Endothelial cell of umbilical vein (primary cell): Measurements from ENCODE around the gene TRAPPC12. TPM values are rescaled to one million over a fixed set of nuclear protein-coding genes. Genes with fewer than 3 reads are reported as not detected.

ENCODE experiments used
- BruUV-seq: library from RNA; stranded (reverse); fragments of 400-500 nt; replicated peaks from 2 replicates; lab custom pipeline; 2021; lab: Mats Ljungman, UMichigan
- CTCF ChIA-PET: fragments of 300-600, 350-600 bp; sonication (Branson Sonifier 250); formaldehyde crosslinking; loops from one replicate; lab custom pipeline; 2021; ENCODE audit warnings: antibody characterized with exemption, inconsistent platforms; lab: Charles Lee
- POLR2A ChIA-PET: fragments of 300-600, 350-600 bp; sonication (Branson Sonifier 250); formaldehyde crosslinking; loops from one replicate; lab custom pipeline; 2021; ENCODE audit warnings: antibody characterized with exemption, inconsistent platforms; lab: Charles Lee
- DNase-seq: peaks from one replicate; pipeline ENCODE4 v3.0.0-alpha.2; 2011; ENCODE audit warnings: low read depth, low spot score
- FAIRE-seq: peaks from 2 replicates; lab custom pipeline; 2011; peaks lifted over from hg19 to GRCh38; lab: Jason Lieb, UNC
- H2AFZ ChIP-seq: 2 replicates; pipeline ENCODE4 v1.6.0; 2012; ENCODE audit warnings: low read depth, low read length, control low read depth, inconsistent platforms
- H3K27ac ChIP-seq: 2 replicates; pipeline ENCODE4 v1.5.1; 2011; ENCODE audit warnings: low read depth, mild to moderate bottlenecking, control low read depth, low read length, moderate library complexity; ENCODE audit not compliant: insufficient read depth
- H3K27me3 ChIP-seq, 2 experiments: 2 replicates each; pipeline versions ENCODE4 v1.6.0 to v1.6.1; 2011; ENCODE audit warnings: low read length in 2 of 2, mixed read lengths in 1 of 2; ENCODE audit not compliant: control insufficient read depth in 2 of 2, insufficient read depth in 2 of 2
- H3K36me3 ChIP-seq, 2 experiments: 2 replicates in 1 of 2; 3 replicates in 1 of 2; pipeline ENCODE4 v1.5.1; 2011; ENCODE audit warnings: low read length in 2 of 2, mild to moderate bottlenecking in 1 of 2, moderate library complexity in 1 of 2; ENCODE audit not compliant: control insufficient read depth in 2 of 2, insufficient read depth in 2 of 2; ENCODE audit errors: extremely low read depth in 1 of 2
- H3K4me1 ChIP-seq: 3 replicates; pipeline ENCODE4 v1.5.1; 2011; ENCODE audit warnings: mild to moderate bottlenecking, low read length; ENCODE audit not compliant: control insufficient read depth, insufficient read depth; ENCODE audit errors: extremely low read depth
- H3K4me2 ChIP-seq: 2 replicates; pipeline ENCODE4 v1.6.1; 2011; ENCODE audit warnings: low read length, control low read depth, mixed read lengths; ENCODE audit not compliant: insufficient read depth
- H3K4me3 ChIP-seq, 3 experiments: fragments of 200-600 bp in 1 of 3; sonication (generic), shearing (Covaris generic) in 1 of 3; replicated peaks in 1 of 3; 2 replicates each; pipeline ENCODE4 v1.5.1; 2011 to 2016; ENCODE audit warnings: control low read depth in 3 of 3, low read length in 3 of 3, mild to moderate bottlenecking in 2 of 3, inconsistent platforms in 1 of 3, low read depth in 1 of 3, moderate library complexity in 1 of 3; ENCODE audit not compliant: insufficient read depth in 1 of 3
- H3K79me2 ChIP-seq: 2 replicates; pipeline ENCODE4 v1.6.0; 2012; ENCODE audit warnings: low read length, inconsistent platforms; ENCODE audit not compliant: control insufficient read depth, insufficient read depth
- H3K9ac ChIP-seq: replicated peaks from 2 replicates; pipeline ENCODE3; 2011; ENCODE audit warnings: low read length, control low read depth; ENCODE audit not compliant: insufficient read depth; ENCODE audit errors: extremely low read depth
- H3K9me1 ChIP-seq: replicated peaks from 3 replicates; pipeline ENCODE4 v1.6.0; 2011; ENCODE audit warnings: mild to moderate bottlenecking, low read length; ENCODE audit not compliant: control insufficient read depth, insufficient read depth; ENCODE audit errors: extremely low read depth
- H3K9me3 ChIP-seq: replicated peaks from 2 replicates; pipeline ENCODE4 v1.5.1; 2012; ENCODE audit warnings: low read length, inconsistent platforms; ENCODE audit not compliant: control insufficient read depth, insufficient read depth
- H4K20me1 ChIP-seq: replicated peaks from 2 replicates; pipeline ENCODE3; 2011; ENCODE audit warnings: mild to moderate bottlenecking, low read length; ENCODE audit not compliant: control insufficient read depth, insufficient read depth; ENCODE audit errors: extremely low read depth
- EZH2 ChIP-seq: IDR thresholded peaks from 2 replicates; pipeline ENCODE4 v1.6.1; 2012; ENCODE audit warnings: borderline replicate concordance, low read depth, mild to moderate bottlenecking, moderate library complexity, low read length, inconsistent platforms; ENCODE audit not compliant: severe bottlenecking
- FOS ChIP-seq: IDR thresholded peaks from 2 replicates; pipeline ENCODE4 v1.6.1; 2011; ENCODE audit warnings: mild to moderate bottlenecking, low read length, moderate library complexity, borderline replicate concordance; ENCODE audit not compliant: insufficient read depth
- GATA2 ChIP-seq: IDR thresholded peaks from 2 replicates; pipeline ENCODE4 v1.7.0; 2011; ENCODE audit warnings: low read depth, mild to moderate bottlenecking, moderate library complexity, mixed read lengths, low read length; ENCODE audit not compliant: insufficient read length, insufficient read depth
- JUN ChIP-seq: IDR thresholded peaks from 2 replicates; pipeline ENCODE4 v1.6.1; 2011; ENCODE audit warnings: borderline replicate concordance, low read depth; ENCODE audit not compliant: insufficient read length, insufficient read depth
- MYC ChIP-seq: IDR thresholded peaks from one replicate; pipeline ENCODE4 v1.6.1; 2011; ENCODE audit warnings: mild to moderate bottlenecking, low read depth, low read length
- POLR2A ChIP-seq: IDR thresholded peaks from 2 replicates; pipeline ENCODE4 v1.6.1; 2012; ENCODE audit warnings: low read depth, mild to moderate bottlenecking, control low read depth, low read length
- POLR2AphosphoS5 ChIP-seq: IDR thresholded peaks from 2 replicates; pipeline ENCODE4 v1.6.1; 2012; ENCODE audit warnings: low read depth, mild to moderate bottlenecking, control low read depth, low read length, moderate library complexity; ENCODE audit not compliant: insufficient read depth
- dilution Hi-C: fragments of 300-500 bp; cut with MboI; formaldehyde crosslinking; loops from one replicate; pipeline ENCODE4 v1.15.0; 2019; ENCODE audit warnings: low sequenced_read_pairs; ENCODE audit not compliant: extremely low pct_ligation_motif_present
- intact Hi-C: fragments of 100-400 bp; cut with micrococcal nuclease; formaldehyde crosslinking; loops from one replicate; pipeline ENCODE4 v1.10.0; 2022
- polyA plus RNA-seq, 4 experiments: library from polyadenylated mRNA; depleted of rRNA in 3 of 4; stranded (reverse) in 3 of 4; unstranded in 1 of 4; fragments of >200 nt; gene quantifications; 2 replicates each; pipeline versions ENCODE4 v1.2.1 to v1.2.3, GENCODE V29; 2011 to 2012; ENCODE audit warnings: missing spikeins in 1 of 4
- total RNA-seq: library from RNA; stranded (reverse); gene quantifications from 2 replicates; pipeline ENCODE4 v1.2.3, GENCODE V29; 2021
- TF ChIP-seq, protein P1 (sequence below), 2 donors: IDR thresholded peaks; 1 replicate in 1 of 2; 2 replicates in 1 of 2; pipeline ENCODE4 v1.5.1; 2011; ENCODE audit warnings: low read length in 2 of 2, mild to moderate bottlenecking in 2 of 2, moderate library complexity in 2 of 2, control low read depth in 1 of 2, inconsistent platforms in 1 of 2, low read depth in 1 of 2; ENCODE audit not compliant: insufficient read depth in 1 of 2; ENCODE audit errors: extremely low read depth in 1 of 2
- TF ChIP-seq, protein P2 (sequence below): IDR thresholded peaks from 2 replicates; pipeline ENCODE4 v1.6.1; 2011; ENCODE audit not compliant: insufficient read depth, insufficient read length

The TRAPPC12 gene
- total and polyA plus RNA-seq, 2 donors (not counting 3 experiments of a cell fraction or from before 2014, with no cell fraction given), result 47.5 to 81.5 TPM

DNA sequence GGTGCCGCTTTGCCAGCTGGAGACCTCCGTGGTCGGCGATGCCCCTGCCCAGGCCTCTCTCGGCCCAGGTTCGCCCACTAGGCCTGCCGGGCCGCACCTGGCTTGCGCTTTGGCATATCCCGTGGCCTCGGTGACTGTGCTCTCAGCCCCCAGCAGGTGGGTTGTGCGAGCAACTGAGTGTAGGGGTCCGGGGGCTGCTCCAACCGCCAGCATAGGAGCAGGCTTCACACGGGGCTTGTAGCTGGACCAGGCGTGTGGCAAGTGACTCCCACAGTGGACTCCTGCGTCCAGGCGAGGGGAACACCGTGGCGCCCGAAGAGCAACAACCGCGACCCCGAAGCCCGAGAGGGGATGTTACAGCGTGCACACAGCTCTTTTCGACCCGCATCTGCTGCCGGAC, 9.7 kb downstream of the TRAPPC12 start:
- H3K9ac ChIP-seq, result no peak overlapping the region
- peaks cover 32% of the 10 kb centered on the region for H3K79me2 ChIP-seq
- H3K36me3 ChIP-seq, result peaks cover 5 to 13% of the 10 kb centered on the region in 2 experiments
- dilution Hi-C loops (no loop called here), intact Hi-C loops (no loop called here)
- TF ChIP-seq POLR2A (no peak), FOS (no peak), JUN (no peak), GATA2 (no peak), EZH2 (no peak), POLR2AphosphoS5 (no peak), MYC (no peak)
- TF ChIP-seq, protein P1, sequence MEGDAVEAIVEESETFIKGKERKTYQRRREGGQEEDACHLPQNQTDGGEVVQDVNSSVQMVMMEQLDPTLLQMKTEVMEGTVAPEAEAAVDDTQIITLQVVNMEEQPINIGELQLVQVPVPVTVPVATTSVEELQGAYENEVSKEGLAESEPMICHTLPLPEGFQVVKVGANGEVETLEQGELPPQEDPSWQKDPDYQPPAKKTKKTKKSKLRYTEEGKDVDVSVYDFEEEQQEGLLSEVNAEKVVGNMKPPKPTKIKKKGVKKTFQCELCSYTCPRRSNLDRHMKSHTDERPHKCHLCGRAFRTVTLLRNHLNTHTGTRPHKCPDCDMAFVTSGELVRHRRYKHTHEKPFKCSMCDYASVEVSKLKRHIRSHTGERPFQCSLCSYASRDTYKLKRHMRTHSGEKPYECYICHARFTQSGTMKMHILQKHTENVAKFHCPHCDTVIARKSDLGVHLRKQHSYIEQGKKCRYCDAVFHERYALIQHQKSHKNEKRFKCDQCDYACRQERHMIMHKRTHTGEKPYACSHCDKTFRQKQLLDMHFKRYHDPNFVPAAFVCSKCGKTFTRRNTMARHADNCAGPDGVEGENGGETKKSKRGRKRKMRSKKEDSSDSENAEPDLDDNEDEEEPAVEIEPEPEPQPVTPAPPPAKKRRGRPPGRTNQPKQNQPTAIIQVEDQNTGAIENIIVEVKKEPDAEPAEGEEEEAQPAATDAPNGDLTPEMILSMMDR (IDR thresholded peaks at IDR 0.05; ENCODE audit: extremely low read depth in 1 of 2, insufficient read depth in 1 of 2, low read depth in 1 of 2, low read length in 2 of 2), result no peak
- TF ChIP-seq, protein P2, sequence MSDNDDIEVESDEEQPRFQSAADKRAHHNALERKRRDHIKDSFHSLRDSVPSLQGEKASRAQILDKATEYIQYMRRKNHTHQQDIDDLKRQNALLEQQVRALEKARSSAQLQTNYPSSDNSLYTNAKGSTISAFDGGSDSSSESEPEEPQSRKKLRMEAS, result no peak
- no peaks in the 10 kb centered on the region for H3K27me3 ChIP-seq
- no peak for DNase-seq
- no peaks in the 10 kb centered on the region for H3K9me1 ChIP-seq
- H2AFZ ChIP-seq, result no peak overlapping the region
- FAIRE-seq, result no peak
- peaks cover 19% of the 10 kb centered on the region for H3K4me1 ChIP-seq
- H3K27ac ChIP-seq, result no peak overlapping the region
- no peaks in the 10 kb centered on the region for H3K9me3 ChIP-seq
- CTCF ChIA-PET, result no interaction called here
- no peaks in the 10 kb centered on the region for H4K20me1 ChIP-seq
- no peak overlapping the region for H3K4me3 ChIP-seq
- no peak overlapping the region for H3K4me2 ChIP-seq
- POLR2A ChIA-PET, result no interaction called here
- no TSS peak for BruUV-seq
